K562 (cell line): Measurements from ENCODE around the gene ACOT7. TPM values are rescaled to one million over a fixed set of nuclear protein-coding genes. Genes with fewer than 3 reads are reported as not detected.

ENCODE experiments used
- BCOR ChIP-seq: fragments of 450-650 bp; IDR thresholded peaks from 2 replicates; pipeline ENCODE4 v1.6.1; 2016
- E2F3 ChIP-seq: fragments of 250-450 bp; sonication (Bioruptor Pico); IDR thresholded peaks from 2 replicates; pipeline ENCODE4 v1.4.0; 2020; ENCODE audit warnings: mild to moderate bottlenecking
- ERF ChIP-seq: fragments of 450-650 bp; formaldehyde crosslinking; IDR thresholded peaks from 2 replicates; pipeline ENCODE4 v1.4.0; 2020; ENCODE audit warnings: mild to moderate bottlenecking, mixed read lengths
- ESRRA ChIP-seq: fragments of 450-650 bp; IDR thresholded peaks from 2 replicates; pipeline ENCODE4 v1.6.1; 2014; ENCODE audit warnings: low read depth, mild to moderate bottlenecking, moderate library complexity, borderline replicate concordance
- ETS2 ChIP-seq: IDR thresholded peaks from 2 replicates; pipeline ENCODE4 v1.6.1; 2016; ENCODE audit warnings: borderline replicate concordance, missing genetic modification characterization, mild to moderate bottlenecking, moderate library complexity, missing compliant biosample characterization; ENCODE audit not compliant: poor library complexity, severe bottlenecking
- HDAC6 ChIP-seq: IDR thresholded peaks from 2 replicates; pipeline ENCODE4 v1.6.1; 2012; ENCODE audit warnings: low read depth, mild to moderate bottlenecking, control low read depth, inconsistent platforms, low read length, moderate library complexity
- NR3C1 ChIP-seq: sonication (generic); formaldehyde crosslinking; IDR thresholded peaks from 2 replicates; pipeline ENCODE4 v1.8.1; 2022; ENCODE audit warnings: missing genetic modification reagents
- PHB ChIP-seq: fragments of 250-450 bp; sonication (Bioruptor Pico); IDR thresholded peaks from 2 replicates; pipeline ENCODE4 v1.5.0; 2021
- SMAD2 ChIP-seq: fragments of 150-350 bp; IDR thresholded peaks from 2 replicates; pipeline ENCODE4 v1.6.1; 2014; ENCODE audit warnings: low read depth, mild to moderate bottlenecking, low read length
- TEAD4 ChIP-seq, 2 experiments: sonication (generic) in 1 of 2; formaldehyde crosslinking in 1 of 2; IDR thresholded peaks; 2 replicates each; pipeline versions ENCODE4 v1.6.1 to v1.8.0; 2012 to 2022; ENCODE audit warnings: borderline replicate concordance in 1 of 2, inconsistent platforms in 1 of 2, low read length in 1 of 2, mild to moderate bottlenecking in 1 of 2, missing genetic modification reagents in 1 of 2
- ZFP1 ChIP-seq: fragments of 450-650 bp; formaldehyde crosslinking; IDR thresholded peaks from 2 replicates; pipeline ENCODE4 v1.4.0; 2020; ENCODE audit warnings: mild to moderate bottlenecking, mixed read lengths
- ZNF780A ChIP-seq: fragments of 250-450 bp; sonication (Bioruptor Pico); IDR thresholded peaks from 2 replicates; pipeline ENCODE4 v1.5.0; 2021; ENCODE audit warnings: mild to moderate bottlenecking
- polyA plus RNA-seq, 8 experiments: library from polyadenylated mRNA; depleted of rRNA in 4 of 8; stranded (reverse) in 5 of 8; unstranded in 3 of 8; fragments of >200 nt; fragmentation: Nextera tagmentation in 2 of 8; fragmentation: Illumina TruSeq in 1 of 8; extraction: Ambion mirVana in 2 of 8; extraction: Trizol in 1 of 8; gene quantifications; 2 replicates each; pipeline versions ENCODE4 v1.2.1 to v1.2.3, GENCODE V29; 2011 to 2014; ENCODE audit warnings: inconsistent platforms in 1 of 8, missing spikeins in 1 of 8
- total RNA-seq, 7 experiments: library from RNA; depleted of rRNA in 6 of 7; stranded (reverse); fragments of >200 nt in 6 of 7; fragmentation: Illumina TruSeq in 2 of 7; extraction: Trizol in 2 of 7; gene quantifications; 2 replicates each; pipeline versions ENCODE4 v1.2.1 to v1.2.3, GENCODE V29; 2011 to 2021; ENCODE audit warnings: low replicate concordance in 1 of 7
- TF ChIP-seq, protein P1 (sequence below): fragments of 250-450 bp; sonication (Bioruptor Pico); IDR thresholded peaks from 2 replicates; pipeline ENCODE4 v1.8.0; 2021; ENCODE audit warnings: moderate library complexity, mild to moderate bottlenecking, inconsistent platforms
- TF ChIP-seq, protein P2 (sequence below): fragments of 450-650 bp; IDR thresholded peaks from 2 replicates; pipeline ENCODE4 v1.6.1; 2016; ENCODE audit warnings: antibody characterized with exemption
- TF ChIP-seq, protein P3 (sequence below): sonication (generic); formaldehyde crosslinking; IDR thresholded peaks from 2 replicates; pipeline ENCODE4 v1.8.1; 2023; ENCODE audit warnings: mild to moderate bottlenecking, missing genetic modification reagents
- TF ChIP-seq, protein P4 (sequence below): fragments of 450-650 bp; IDR thresholded peaks from 2 replicates; pipeline ENCODE4 v1.6.1; 2016; ENCODE audit warnings: mild to moderate bottlenecking
- TF ChIP-seq, protein P5 (sequence below): sonication (generic); IDR thresholded peaks from 2 replicates; pipeline ENCODE4 v1.6.1; 2016
- TF ChIP-seq, protein P6 (sequence below): fragments of 150-350 bp; conservative IDR thresholded peaks from 2 replicates; pipeline ENCODE4 v1.6.1; 2014; ENCODE audit warnings: low read length

ACOT7 gene
- total and polyA plus RNA-seq, 9 of the 15 experiments (the other 6 are each of a cell fraction or from before 2014, with no cell fraction given): 7.0 to 92.6 (median 37.2) TPM

DNA sequence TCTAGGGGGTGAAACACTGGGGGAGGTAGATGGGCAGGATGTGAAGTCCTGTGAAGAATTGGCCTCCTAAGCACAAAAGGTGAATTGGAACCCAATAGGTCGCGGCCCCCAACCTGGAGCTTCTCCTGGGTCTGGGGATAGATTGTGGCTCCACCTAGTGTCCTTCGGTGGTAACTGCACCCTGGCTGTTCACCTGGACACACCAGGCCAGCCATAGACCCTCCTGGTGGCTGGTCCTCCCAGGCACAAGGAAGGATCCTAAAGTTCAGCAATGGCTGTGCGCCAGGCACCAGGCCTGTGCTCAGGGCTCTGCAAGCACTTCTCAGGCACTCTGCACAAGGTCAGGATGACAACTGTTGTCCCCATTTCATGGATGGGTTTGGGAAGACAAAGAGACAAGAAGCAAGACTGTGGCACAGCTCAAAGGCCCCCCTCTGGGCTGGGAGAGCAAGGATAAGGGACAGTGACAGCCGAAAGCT lies 44.5 kb upstream of the ACOT7 start (continued):
- TF ChIP-seq, protein P1, sequence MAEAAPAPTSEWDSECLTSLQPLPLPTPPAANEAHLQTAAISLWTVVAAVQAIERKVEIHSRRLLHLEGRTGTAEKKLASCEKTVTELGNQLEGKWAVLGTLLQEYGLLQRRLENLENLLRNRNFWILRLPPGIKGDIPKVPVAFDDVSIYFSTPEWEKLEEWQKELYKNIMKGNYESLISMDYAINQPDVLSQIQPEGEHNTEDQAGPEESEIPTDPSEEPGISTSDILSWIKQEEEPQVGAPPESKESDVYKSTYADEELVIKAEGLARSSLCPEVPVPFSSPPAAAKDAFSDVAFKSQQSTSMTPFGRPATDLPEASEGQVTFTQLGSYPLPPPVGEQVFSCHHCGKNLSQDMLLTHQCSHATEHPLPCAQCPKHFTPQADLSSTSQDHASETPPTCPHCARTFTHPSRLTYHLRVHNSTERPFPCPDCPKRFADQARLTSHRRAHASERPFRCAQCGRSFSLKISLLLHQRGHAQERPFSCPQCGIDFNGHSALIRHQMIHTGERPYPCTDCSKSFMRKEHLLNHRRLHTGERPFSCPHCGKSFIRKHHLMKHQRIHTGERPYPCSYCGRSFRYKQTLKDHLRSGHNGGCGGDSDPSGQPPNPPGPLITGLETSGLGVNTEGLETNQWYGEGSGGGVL: no peak
- TF ChIP-seq, protein P2, sequence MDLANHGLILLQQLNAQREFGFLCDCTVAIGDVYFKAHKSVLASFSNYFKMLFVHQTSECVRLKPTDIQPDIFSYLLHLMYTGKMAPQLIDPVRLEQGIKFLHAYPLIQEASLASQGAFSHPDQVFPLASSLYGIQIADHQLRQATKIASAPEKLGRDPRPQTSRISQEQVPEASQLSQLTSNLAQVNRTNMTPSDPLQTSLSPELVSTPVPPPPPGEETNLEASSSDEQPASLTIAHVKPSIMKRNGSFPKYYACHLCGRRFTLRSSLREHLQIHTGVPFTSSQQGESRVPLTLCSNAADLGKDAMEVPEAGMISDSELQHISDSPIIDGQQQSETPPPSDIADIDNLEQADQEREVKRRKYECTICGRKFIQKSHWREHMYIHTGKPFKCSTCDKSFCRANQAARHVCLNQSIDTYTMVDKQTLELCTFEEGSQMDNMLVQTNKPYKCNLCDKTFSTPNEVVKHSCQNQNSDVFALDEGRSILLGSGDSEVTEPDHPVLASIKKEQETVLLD: 0 out of 2 replicates have a peak, but pooled peaks have one; percentile 14
- TF ChIP-seq ESRRA (no peak), ERF (no peak), HDAC6 (no peak), ETS2 (tag) (no peak), ZNF780A (no peak), BCOR (no peak; the same call in 1 of the 2 replicates), SMAD2 (no peak), TEAD4 (IDR thresholded peaks at IDR 0.05; ENCODE audit: low read length) (no peak), TEAD4 (CRISPR knock-in tag; IDR thresholded peaks at IDR 0.05; ENCODE audit: borderline replicate concordance) (no peak), PHB (no peak), E2F3 (no peak), NR3C1 (CRISPR knock-in tag) (no peak), ZFP1 (CRISPR knock-in tag) (no peak)
- TF ChIP-seq, protein P3, sequence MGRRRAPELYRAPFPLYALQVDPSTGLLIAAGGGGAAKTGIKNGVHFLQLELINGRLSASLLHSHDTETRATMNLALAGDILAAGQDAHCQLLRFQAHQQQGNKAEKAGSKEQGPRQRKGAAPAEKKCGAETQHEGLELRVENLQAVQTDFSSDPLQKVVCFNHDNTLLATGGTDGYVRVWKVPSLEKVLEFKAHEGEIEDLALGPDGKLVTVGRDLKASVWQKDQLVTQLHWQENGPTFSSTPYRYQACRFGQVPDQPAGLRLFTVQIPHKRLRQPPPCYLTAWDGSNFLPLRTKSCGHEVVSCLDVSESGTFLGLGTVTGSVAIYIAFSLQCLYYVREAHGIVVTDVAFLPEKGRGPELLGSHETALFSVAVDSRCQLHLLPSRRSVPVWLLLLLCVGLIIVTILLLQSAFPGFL (CRISPR knock-in tag): no peak
- TF ChIP-seq, protein P4, sequence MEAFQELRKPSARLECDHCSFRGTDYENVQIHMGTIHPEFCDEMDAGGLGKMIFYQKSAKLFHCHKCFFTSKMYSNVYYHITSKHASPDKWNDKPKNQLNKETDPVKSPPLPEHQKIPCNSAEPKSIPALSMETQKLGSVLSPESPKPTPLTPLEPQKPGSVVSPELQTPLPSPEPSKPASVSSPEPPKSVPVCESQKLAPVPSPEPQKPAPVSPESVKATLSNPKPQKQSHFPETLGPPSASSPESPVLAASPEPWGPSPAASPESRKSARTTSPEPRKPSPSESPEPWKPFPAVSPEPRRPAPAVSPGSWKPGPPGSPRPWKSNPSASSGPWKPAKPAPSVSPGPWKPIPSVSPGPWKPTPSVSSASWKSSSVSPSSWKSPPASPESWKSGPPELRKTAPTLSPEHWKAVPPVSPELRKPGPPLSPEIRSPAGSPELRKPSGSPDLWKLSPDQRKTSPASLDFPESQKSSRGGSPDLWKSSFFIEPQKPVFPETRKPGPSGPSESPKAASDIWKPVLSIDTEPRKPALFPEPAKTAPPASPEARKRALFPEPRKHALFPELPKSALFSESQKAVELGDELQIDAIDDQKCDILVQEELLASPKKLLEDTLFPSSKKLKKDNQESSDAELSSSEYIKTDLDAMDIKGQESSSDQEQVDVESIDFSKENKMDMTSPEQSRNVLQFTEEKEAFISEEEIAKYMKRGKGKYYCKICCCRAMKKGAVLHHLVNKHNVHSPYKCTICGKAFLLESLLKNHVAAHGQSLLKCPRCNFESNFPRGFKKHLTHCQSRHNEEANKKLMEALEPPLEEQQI: no peak
- TF ChIP-seq, protein P5, sequence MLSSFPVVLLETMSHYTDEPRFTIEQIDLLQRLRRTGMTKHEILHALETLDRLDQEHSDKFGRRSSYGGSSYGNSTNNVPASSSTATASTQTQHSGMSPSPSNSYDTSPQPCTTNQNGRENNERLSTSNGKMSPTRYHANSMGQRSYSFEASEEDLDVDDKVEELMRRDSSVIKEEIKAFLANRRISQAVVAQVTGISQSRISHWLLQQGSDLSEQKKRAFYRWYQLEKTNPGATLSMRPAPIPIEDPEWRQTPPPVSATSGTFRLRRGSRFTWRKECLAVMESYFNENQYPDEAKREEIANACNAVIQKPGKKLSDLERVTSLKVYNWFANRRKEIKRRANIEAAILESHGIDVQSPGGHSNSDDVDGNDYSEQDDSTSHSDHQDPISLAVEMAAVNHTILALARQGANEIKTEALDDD: no peak
- TF ChIP-seq, protein P6, sequence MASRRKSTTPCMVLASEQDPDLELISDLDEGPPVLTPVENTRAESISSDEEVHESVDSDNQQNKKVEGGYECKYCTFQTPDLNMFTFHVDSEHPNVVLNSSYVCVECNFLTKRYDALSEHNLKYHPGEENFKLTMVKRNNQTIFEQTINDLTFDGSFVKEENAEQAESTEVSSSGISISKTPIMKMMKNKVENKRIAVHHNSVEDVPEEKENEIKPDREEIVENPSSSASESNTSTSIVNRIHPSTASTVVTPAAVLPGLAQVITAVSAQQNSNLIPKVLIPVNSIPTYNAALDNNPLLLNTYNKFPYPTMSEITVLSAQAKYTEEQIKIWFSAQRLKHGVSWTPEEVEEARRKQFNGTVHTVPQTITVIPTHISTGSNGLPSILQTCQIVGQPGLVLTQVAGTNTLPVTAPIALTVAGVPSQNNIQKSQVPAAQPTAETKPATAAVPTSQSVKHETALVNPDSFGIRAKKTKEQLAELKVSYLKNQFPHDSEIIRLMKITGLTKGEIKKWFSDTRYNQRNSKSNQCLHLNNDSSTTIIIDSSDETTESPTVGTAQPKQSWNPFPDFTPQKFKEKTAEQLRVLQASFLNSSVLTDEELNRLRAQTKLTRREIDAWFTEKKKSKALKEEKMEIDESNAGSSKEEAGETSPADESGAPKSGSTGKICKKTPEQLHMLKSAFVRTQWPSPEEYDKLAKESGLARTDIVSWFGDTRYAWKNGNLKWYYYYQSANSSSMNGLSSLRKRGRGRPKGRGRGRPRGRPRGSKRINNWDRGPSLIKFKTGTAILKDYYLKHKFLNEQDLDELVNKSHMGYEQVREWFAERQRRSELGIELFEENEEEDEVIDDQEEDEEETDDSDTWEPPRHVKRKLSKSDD: no peak
